KMS-11 (cell line): ENCODE results near the gene CSTA.

ENCODE experiments used
- H2AFZ ChIP-seq: fragments of 200-600 bp; sonication (generic); 2 replicates; pipeline ENCODE4 v1.6.1; 2016; ENCODE audit warnings: antibody characterized with exemption, mixed run types, low read depth
- H3K27ac ChIP-seq: fragments of 200-600 bp; sonication (generic); 2 replicates; pipeline ENCODE4 v1.6.1; 2016; ENCODE audit warnings: mild to moderate bottlenecking, mixed run types
- H3K27me3 ChIP-seq: fragments of 200-600 bp; sonication (generic); 2 replicates; pipeline ENCODE4 v1.6.1; 2017; ENCODE audit warnings: mild to moderate bottlenecking, low read depth, mixed run types, moderate library complexity; ENCODE audit not compliant: insufficient read depth
- H3K36me3 ChIP-seq: fragments of 200-600 bp; sonication (generic); 2 replicates; pipeline ENCODE4 v1.6.1; 2017; ENCODE audit warnings: mild to moderate bottlenecking, mixed run types; ENCODE audit not compliant: insufficient read depth
- H3K4me1 ChIP-seq: fragments of 200-600 bp; sonication (generic); 2 replicates; pipeline ENCODE4 v1.6.1; 2016; ENCODE audit warnings: mild to moderate bottlenecking, low read depth, mixed run types; ENCODE audit not compliant: poor library complexity, severe bottlenecking
- H3K4me2 ChIP-seq: fragments of 200-600 bp; sonication (generic); 2 replicates; pipeline ENCODE4 v1.7.0; 2016; ENCODE audit warnings: mild to moderate bottlenecking, mixed run types
- H3K4me3 ChIP-seq: fragments of 200-600 bp; sonication (generic); IDR thresholded peaks from 2 replicates; pipeline ENCODE4 v1.6.1; 2017; ENCODE audit warnings: low read depth, low read length, mixed read lengths; ENCODE audit not compliant: insufficient read depth
- H3K79me2 ChIP-seq: fragments of 200-600 bp; sonication (generic); 2 replicates; pipeline ENCODE4 v1.6.1; 2016; ENCODE audit warnings: low read depth, mixed run types; ENCODE audit not compliant: insufficient read depth
- H3K9ac ChIP-seq: fragments of 200-600 bp; sonication (generic); 2 replicates; pipeline ENCODE4 v1.6.1; 2016; ENCODE audit warnings: mild to moderate bottlenecking, mixed run types
- H4K20me1 ChIP-seq: fragments of 200-600 bp; sonication (generic); 2 replicates; pipeline ENCODE4 v1.6.1; 2016; ENCODE audit warnings: mild to moderate bottlenecking, mixed run types; ENCODE audit not compliant: insufficient read depth
- TF ChIP-seq, protein P1 (sequence below): fragments of 200-600 bp; sonication (generic); conservative IDR thresholded peaks from 2 replicates; pipeline ENCODE4 v1.6.1; 2017; ENCODE audit warnings: low read depth, mild to moderate bottlenecking, antibody characterized with exemption, low read length, moderate library complexity, mixed read lengths

The CSTA gene

DNA sequence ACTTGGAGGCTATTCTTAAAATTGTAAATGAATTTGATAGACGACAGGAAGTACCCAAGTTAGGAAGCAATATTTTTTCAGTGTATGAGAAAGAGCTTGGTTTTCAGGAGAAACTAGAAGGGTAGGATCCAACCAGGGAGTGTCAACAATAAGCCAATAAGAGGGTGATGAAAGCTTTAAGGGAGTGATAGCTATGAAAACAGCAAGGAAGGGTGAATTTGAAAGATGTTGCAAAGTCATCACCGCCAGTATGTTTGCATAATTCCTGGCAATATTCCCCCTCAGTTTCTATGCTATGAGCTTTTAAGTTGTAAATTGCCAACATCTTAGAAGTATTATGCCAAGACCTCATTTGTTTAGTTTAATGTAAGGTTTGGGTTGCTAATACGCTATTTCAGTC lies 11.8 kb upstream of the CSTA start:
- H3K27ac ChIP-seq = no peak overlapping the region
- no peaks in the 10 kb centered on the region for H4K20me1 ChIP-seq
- no peaks in the 10 kb centered on the region for H3K36me3 ChIP-seq
- H3K27me3 ChIP-seq = no peaks in the 10 kb centered on the region
- TF ChIP-seq, protein P1, sequence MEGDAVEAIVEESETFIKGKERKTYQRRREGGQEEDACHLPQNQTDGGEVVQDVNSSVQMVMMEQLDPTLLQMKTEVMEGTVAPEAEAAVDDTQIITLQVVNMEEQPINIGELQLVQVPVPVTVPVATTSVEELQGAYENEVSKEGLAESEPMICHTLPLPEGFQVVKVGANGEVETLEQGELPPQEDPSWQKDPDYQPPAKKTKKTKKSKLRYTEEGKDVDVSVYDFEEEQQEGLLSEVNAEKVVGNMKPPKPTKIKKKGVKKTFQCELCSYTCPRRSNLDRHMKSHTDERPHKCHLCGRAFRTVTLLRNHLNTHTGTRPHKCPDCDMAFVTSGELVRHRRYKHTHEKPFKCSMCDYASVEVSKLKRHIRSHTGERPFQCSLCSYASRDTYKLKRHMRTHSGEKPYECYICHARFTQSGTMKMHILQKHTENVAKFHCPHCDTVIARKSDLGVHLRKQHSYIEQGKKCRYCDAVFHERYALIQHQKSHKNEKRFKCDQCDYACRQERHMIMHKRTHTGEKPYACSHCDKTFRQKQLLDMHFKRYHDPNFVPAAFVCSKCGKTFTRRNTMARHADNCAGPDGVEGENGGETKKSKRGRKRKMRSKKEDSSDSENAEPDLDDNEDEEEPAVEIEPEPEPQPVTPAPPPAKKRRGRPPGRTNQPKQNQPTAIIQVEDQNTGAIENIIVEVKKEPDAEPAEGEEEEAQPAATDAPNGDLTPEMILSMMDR = no peak
- H3K4me3 ChIP-seq = no peak overlapping the region
- H2AFZ ChIP-seq = no peak overlapping the region
- no peaks in the 10 kb centered on the region for H3K79me2 ChIP-seq
- H3K4me1 ChIP-seq = no peaks in the 10 kb centered on the region
- no peak overlapping the region for H3K4me2 ChIP-seq
- no peak overlapping the region for H3K9ac ChIP-seq

DNA sequence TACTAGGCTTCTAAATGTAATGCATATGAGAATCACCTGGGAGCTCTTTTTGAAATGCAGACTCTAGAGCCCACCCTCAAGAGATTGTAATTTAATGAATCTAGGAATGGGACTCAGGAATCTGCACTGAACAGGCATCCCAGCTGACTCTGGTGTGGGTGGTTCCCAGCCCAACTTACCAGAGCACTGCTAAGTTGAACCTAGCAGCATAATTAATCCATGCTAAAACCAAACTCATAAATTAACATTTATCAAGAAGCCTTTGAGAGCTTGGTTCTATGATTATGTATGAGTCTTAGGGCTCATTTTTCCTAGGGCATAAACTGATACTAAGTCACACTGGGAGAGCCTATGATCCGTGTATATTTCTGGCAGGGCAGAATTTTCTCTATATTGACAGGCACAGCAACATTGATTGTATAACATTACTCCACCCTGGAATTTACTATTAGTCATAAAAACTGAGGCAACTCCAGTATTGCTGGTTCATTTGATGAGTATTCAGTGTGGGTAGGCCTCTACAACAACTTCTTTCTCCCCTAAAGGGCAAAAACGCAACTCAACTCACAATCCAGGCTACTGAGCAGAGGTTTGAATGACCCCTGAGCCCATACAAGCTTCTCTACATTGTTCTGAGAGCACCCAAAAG lies 10.7 kb upstream of the CSTA start:
- H3K4me2 ChIP-seq = no peak overlapping the region

DNA sequence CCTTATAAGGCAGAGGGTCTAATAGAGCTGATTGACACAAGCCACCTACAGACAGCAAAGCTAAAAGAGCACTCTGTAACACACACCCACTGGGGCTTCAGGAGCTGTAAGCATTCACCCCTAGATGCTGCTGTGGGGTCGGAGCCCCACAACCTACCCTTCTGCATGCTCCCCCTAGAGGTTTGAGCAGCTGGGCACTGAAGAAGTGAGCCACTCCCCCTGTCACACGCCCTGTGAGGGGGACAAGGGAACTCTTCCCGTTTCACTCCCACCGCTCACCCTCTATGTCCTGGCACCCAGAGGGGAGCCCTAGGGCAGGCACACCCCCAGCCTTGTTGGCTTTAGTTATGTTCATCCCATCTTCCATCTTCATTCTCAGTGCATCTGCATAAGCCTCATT lies 9.4 kb upstream of the CSTA start:
- no peaks in the 10 kb centered on the region for H3K36me3 ChIP-seq
- TF ChIP-seq, protein P1 = no peak
- H4K20me1 ChIP-seq = no peaks in the 10 kb centered on the region
- no peak overlapping the region for H2AFZ ChIP-seq
- no peak overlapping the region for H3K4me3 ChIP-seq
- H3K9ac ChIP-seq = no peak overlapping the region
- H3K4me2 ChIP-seq = no peak overlapping the region
- H3K4me1 ChIP-seq = no peaks in the 10 kb centered on the region
- H3K27me3 ChIP-seq = no peaks in the 10 kb centered on the region
- no peaks in the 10 kb centered on the region for H3K79me2 ChIP-seq
- H3K27ac ChIP-seq = no peak overlapping the region

More for the DNA sequence above, 10.7 kb upstream of the CSTA start:
- no peaks in the 10 kb centered on the region for H3K27me3 ChIP-seq
- H3K27ac ChIP-seq = no peak overlapping the region
- H3K4me3 ChIP-seq = no peak overlapping the region
- H2AFZ ChIP-seq = no peak overlapping the region
- no peak overlapping the region for H3K9ac ChIP-seq
- H3K36me3 ChIP-seq = no peaks in the 10 kb centered on the region
- TF ChIP-seq, protein P1 = no peak
- H3K4me1 ChIP-seq = no peaks in the 10 kb centered on the region
- no peaks in the 10 kb centered on the region for H4K20me1 ChIP-seq
- no peaks in the 10 kb centered on the region for H3K79me2 ChIP-seq

DNA sequence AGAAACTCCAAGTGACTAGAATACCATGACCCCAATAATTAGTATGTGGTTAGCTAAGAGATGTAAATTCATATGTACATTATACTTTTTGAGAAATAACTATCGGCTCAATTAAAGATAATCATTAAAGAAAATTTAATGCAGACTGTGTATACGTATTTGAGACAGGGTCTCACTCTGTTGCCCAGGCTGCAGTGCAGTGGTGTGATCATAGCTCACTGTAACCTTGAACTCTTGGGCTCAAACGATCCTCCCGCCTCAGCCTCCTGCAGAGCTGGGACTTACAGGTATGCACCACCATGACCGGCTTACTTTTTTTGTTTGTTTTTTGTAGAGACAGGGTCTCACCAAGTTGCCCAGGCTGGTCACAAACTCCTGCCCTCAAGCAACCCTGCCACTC lies 8.7 kb upstream of the CSTA start:
- H3K4me2 ChIP-seq = no peak overlapping the region
- TF ChIP-seq, protein P1 = no peak
- no peaks in the 10 kb centered on the region for H3K27me3 ChIP-seq
- no peak overlapping the region for H3K27ac ChIP-seq
- no peak overlapping the region for H2AFZ ChIP-seq
- H3K4me3 ChIP-seq = no peak overlapping the region
- H3K36me3 ChIP-seq = no peaks in the 10 kb centered on the region
- H4K20me1 ChIP-seq = no peaks in the 10 kb centered on the region
- no peaks in the 10 kb centered on the region for H3K79me2 ChIP-seq
- no peak overlapping the region for H3K9ac ChIP-seq
- H3K4me1 ChIP-seq = no peaks in the 10 kb centered on the region
